Measurements from ENCODE around the gene STXBP6. TPM values are rescaled to one million over a fixed set of nuclear protein-coding genes. Genes with fewer than 3 reads are reported as not detected.

STXBP6 gene
- polyA plus RNA-seq, 4 donors, result 6.8 to 9.0 (median 8.7) TPM

DNA sequence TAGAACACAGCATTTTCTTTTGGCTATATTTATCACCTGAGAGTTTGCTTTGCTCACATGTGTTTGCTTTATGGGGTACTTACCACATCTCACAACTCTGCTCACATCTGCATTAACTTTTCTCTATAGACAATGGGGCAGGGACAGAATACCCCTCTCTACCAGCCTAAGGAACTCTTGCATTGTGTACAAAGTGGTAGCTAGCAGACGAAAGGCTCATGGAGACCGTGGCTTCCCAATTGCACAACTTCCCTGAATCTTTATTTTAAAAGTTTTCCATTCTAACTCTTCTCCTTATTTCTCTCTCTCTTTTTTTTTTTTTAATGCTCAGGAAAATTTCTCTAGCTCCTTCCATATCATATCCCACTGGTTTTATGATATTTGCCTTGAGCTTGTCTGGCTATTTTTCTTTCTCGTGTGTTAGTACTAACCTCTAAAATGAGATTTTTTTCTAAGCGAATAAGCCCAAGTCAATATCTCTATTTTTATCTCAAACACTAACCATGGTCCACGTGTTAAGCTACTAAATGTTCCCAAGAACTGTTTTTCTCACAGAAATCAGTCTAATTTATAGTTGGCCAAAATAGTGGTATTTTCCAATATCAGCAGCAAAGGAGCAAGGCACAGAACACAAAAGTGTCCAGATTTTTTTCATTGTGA is 155.2 kb downstream of the STXBP6 start:
- DNase-seq (ENCODE audit: low read depth in 4 of 4, low spot score in 2 of 4), result no peak

DNA sequence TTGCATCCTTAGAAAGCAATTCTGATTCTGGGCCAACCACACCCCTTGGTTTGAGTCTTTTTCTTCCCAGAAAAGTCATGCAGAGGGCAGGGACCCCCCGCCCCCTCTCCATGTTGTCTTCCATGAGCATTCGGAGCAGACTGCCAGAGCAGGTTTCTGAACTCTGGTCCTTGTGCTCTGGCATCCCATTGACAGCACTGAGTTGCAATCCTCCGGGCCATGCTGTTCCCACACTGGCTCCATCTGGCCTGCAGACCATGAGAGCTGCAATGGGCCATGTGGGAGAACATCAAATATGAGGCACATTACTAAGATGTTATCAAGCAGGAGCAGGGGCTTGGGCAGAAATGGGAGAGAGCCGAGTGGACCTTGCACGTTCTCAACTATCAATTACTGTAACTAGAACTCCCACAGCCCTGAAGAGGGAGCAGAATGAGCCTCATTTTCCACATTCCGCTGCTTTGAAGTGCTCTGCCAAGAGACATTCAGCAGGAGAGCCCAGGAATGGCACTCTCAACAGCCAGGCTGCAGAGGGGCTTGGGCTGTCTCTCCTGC is 157.4 kb downstream of the STXBP6 start:
- no peak for DNase-seq (ENCODE audit: low read depth in 4 of 4, low spot score in 2 of 4)

- no peak for DNase-seq (ENCODE audit: low read depth in 4 of 4, low spot score in 2 of 4)
Observed at GRCh38 chr14:24891987-24892496, 157.9 kb downstream of the STXBP6 start.

DNA sequence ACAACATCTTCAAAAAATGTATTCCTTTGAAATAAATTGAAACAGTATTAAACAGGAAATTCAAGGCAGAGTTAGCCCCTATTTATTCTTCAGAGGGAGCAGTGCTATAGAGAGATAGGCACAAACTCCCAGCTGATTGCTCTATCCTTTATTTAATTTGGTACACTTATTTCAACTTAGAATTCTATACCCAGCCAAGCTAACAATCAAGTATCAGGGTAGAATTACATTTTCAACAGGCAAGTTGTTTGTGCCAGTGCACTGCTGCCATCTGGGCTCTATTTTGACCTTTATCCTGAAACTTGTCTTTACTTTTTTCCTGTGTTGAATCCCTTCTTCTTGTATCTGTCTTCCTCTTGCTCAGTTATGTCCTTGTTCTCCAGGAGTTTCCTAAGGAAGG is 159.2 kb downstream of the STXBP6 start:
- no peak for DNase-seq (ENCODE audit: low read depth in 4 of 4, low spot score in 2 of 4)

GRCh38 chr14:24889843-24890242 is 160.1 kb downstream of the STXBP6 start:
- DNase-seq (ENCODE audit: low read depth in 4 of 4, low spot score in 2 of 4), result no peak

DNA sequence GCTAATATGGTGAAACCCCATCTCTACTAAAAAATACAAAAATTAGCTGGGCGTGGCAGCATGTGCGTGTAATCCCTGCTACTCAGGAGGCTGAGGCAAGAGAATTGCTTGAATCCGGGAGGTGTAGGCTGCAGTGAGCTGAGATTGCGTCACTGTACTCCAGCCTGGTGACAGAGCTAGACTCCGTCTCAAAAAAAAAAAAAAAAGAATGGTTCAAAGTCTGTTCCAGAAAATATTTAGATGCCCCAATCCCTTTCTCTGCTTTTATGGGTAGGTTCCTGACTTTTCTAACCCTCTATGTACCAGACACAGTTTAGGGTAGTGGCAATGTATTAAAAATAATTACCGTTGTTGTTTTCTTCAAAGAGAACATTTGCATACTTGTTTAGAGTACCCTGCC is 161.4 kb downstream of the STXBP6 start:
- no peak for DNase-seq (ENCODE audit: low read depth in 4 of 4, low spot score in 2 of 4)

DNA sequence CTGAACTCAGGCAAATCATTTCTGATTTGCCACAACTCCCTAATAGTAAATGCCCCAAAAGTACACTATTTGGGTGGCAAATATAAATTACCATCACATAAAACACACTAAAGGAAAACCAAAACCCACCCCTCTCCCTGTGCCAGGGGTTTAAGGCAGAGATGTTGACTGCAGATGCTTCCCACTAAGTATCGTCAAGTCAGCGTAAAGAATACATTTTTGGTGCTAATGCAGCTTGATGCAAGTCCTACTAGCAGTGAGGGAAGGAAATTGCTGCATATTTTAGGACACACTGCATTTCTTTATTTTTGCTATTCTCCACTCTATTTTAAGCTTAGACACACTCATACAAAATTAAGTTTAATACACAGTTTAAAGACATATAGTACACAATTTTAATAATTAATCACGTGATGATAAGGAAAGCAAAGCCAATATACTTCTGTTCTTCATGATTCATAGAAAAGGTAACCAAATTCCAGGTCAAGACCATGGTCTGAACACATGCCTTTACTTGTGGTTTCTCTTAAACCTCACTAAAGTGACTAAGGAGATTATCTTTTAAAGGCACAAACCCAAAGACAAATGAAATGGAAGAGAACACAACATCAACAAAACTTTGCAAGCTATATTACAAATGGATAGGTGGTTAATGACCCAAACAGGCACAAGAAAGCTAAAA is 162.2 kb downstream of the STXBP6 start:
- no peak for DNase-seq (ENCODE audit: low read depth in 4 of 4, low spot score in 2 of 4)

DNA sequence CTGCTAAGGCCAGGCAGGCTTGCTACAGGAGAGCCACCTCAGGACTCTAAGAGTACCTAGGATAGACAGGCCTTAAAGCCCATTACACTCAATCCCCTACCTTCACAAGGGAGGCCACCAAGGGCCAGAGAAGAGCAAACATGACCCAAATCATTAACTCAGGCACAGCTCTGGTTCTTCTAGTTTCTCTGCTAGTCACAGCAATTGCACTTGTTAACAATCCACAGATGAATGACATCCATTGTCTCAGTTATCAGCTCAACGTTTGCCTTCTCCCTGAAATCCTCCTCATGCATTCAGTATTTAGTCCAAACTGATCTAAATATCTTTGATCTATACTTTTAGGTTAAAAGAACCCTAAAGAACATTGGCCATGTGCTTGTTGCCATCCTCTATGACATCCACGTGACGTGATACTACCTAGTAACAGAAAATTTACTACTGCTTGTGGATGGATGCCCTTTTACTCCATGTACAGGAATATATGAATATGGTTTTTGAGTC is 164.5 kb downstream of the STXBP6 start:
- no peak for DNase-seq (ENCODE audit: low read depth in 4 of 4, low spot score in 2 of 4)

- DNase-seq (ENCODE audit: low read depth in 4 of 4, low spot score in 2 of 4), result no peak
Observed at GRCh38 chr14:24883576-24883975, 166.4 kb downstream of the STXBP6 start.

GRCh38 chr14:24881116-24881893 is 168.6 kb downstream of the STXBP6 start:
- DNase-seq (ENCODE audit: low read depth in 4 of 4, low spot score in 2 of 4), result no peak

DNA sequence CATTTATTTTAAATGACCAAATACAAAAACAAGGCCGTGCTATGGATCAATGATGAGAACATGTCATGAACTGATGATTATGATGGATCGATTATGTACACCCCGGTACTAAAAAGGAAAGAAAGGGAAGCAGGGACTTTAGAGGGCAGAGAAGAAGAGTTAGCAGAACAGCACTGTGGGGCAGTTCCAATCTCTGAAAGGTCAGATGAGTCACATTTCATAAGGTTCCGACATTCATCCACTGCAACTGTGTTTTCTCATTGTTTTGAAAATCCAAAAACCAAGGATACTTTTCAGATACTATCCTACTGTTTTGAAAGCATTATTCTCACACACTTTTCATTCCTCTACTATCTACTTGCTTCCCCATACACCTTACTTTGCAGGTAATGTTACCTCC is 169.3 kb downstream of the STXBP6 start:
- no peak for DNase-seq (ENCODE audit: low read depth in 4 of 4, low spot score in 2 of 4)

- DNase-seq (ENCODE audit: low read depth in 4 of 4, low spot score in 2 of 4), result no peak
Observed at GRCh38 chr14:24879661-24880386, 170.1 kb downstream of the STXBP6 start.

DNA sequence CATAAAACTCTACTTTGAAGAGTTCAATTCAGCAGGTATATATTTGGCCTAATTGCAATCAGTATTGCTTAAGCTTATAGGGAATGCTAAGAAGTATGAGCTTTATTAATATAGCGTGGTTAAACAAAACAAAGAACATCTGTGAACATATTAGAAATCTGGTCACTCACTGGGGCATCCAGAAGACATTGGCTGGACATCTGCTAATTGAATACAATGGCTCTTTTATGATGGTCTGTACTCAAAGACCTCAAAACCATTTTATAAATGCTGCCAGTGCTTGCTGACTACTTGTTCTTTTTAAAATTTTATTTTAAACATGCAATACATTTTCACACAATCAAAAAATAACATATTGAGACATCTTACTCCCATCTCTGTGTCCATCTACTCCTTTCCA is 173.0 kb downstream of the STXBP6 start:
- no peak for DNase-seq (ENCODE audit: low read depth in 4 of 4, low spot score in 2 of 4)

DNA sequence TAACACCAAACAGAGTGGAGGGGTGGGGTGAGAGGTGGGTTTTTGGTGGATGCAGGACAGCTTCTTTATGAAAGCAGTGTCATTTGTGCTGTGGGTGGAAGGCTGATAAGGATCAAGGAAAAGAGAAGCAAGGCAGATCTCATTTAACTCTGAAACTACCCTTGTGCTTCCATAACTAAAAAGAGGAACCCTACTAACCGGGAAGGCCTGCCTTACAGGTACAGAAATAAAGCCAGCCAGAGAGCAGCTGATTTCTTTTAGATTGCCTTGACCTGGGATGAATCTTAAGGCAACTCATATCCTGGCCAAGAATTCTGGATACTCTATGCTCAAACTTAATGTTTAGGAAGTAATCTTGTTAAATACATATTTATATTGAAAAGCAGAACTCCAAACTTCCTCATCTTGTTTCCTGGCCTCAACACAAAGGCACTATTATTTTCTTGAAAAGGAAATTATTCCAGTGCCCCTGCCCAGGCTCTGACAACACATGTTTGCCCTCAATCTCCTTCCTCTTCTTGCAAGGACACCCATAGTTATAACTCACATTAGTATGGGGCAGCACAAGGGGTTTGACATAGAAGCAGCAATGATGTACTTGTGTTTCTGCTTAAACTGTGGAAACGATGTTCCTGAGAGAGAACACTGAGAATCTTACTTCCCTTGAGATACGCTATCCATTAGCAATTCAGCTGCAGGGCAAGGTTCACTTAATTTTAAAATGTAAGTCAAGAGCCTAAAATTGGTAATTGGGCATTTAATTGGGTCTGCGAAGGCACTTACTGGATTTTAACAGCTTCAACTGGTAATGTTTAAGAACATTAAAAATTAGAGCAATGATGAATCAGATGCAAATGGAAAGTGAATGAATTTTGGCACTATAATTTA is 173.7 kb downstream of the STXBP6 start:
- DNase-seq (ENCODE audit: low read depth in 4 of 4, low spot score in 2 of 4), result no peak

DNA sequence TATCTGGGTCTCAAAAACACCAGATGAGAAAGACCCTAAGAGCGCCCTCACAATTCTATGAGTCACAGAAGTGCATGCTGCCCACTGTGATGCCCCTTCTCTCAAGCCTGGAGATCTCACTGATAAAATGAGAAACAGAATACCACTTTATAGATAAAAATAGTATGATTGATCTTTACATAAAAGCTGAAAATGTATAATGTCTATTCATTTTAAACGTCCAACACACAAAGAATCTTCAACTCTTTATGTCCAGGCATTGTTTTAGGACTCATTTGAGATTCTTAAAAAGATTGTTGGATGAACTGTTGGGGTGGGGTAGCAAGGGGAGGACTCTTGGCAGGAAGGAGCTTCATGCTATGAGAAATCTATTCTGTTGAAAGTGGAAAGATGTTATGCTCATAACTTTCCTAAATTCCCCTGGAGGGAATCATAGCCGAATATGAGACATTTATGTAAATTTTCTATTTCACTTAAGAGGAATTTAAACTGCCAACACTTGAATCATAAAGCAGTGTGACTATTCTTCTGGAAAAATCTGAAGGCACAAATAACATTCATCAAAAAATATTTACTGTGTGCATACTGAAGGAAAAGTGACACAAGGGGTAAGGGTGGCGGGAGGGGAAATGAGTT is 174.6 kb downstream of the STXBP6 start:
- no peak for DNase-seq (ENCODE audit: low read depth in 4 of 4, low spot score in 2 of 4)

- DNase-seq (ENCODE audit: low read depth in 4 of 4, low spot score in 2 of 4), result no peak
Observed at GRCh38 chr14:24874514-24875202, 175.3 kb downstream of the STXBP6 start.

GRCh38 chr14:24873551-24873950 is 176.4 kb downstream of the STXBP6 start:
- DNase-seq (ENCODE audit: low read depth in 4 of 4, low spot score in 2 of 4), result no peak

DNA sequence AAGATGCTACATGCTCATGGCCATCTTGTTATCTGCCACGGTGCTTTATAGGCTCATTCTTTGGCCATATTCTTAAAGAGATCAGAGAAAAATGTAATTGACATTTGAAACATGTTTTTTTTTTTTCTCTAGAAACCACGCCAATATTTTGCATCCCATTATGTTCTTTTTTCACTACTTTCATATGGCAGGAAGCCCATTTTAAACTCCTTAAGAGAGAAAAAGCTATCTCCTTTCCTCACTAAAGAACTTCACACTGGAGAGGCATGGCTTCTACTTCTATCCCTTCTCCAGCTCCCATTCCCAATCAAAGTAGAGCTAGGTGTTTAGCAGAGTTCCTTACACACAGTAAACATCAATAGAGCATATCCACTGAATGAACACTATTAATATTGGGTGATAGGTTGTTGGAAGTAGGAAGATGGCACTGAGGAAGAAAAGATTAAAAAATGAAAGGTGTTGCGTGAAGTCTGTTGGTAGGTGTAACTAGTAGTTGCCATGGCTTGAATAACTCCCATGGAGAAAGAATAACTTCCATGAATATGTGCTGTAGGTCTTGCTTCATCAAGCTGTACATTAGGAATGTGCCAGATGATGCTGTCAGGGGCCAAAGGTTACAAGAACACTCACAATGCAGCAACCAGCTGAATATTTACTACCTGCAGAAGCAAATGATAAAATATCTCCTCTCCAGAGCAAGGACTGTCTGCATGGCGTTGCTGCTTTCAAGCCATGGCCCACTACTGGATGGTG is 178.8 kb downstream of the STXBP6 start:
- DNase-seq (ENCODE audit: low read depth in 4 of 4, low spot score in 2 of 4), result no peak
